B cell (primary cell): ENCODE data around the gene EXOSC10. TPM values are rescaled to one million over a fixed set of nuclear protein-coding genes. Genes with fewer than 3 reads are reported as not detected.

ENCODE experiments used
- ATAC-seq: fragments of 200-7000 bp; cut with Tn5 transposase; one replicate; pipeline ENCODE4 v1.10.0; 2021; ENCODE audit warnings: low read depth, mild to moderate bottlenecking, moderate number of reproducible peaks, moderate library complexity
- CTCF ChIA-PET: fragments of 350-600 bp; sonication (Branson Sonifier 250); formaldehyde crosslinking; loops from one replicate; lab custom pipeline; 2021; ENCODE audit warnings: antibody characterized with exemption, inconsistent platforms; lab: Charles Lee
- POLR2A ChIA-PET: fragments of 350-600 bp; sonication (Branson Sonifier 250); formaldehyde crosslinking; loops from one replicate; lab custom pipeline; 2021; ENCODE audit warnings: antibody characterized with exemption; lab: Charles Lee
- DNase-seq: peaks from one replicate; pipeline ENCODE4 v3.0.0; 2013
- H2AFZ ChIP-seq: 2 replicates; pipeline ENCODE4 v1.6.1; 2012; ENCODE audit warnings: mild to moderate bottlenecking, low read depth, low read length; ENCODE audit not compliant: insufficient read depth, poor library complexity, severe bottlenecking
- H3K27ac ChIP-seq, 2 donors: 1 replicate in 1 of 2; 2 replicates in 1 of 2; pipeline ENCODE4 v1.5.1; 2012 to 2013; ENCODE audit warnings: low read length in 2 of 2, mild to moderate bottlenecking in 2 of 2, moderate library complexity in 1 of 2
- H3K27me3 ChIP-seq, 4 experiments: fragments of 200-600 bp in 1 of 4; sonication (generic) in 1 of 4; replicated peaks in 1 of 4; 1 replicate in 2 of 4; 2 replicates in 2 of 4; pipeline versions ENCODE4 v1.6.1 to v1.7.0; 2013 to 2016; ENCODE audit warnings: low read length in 3 of 4, mild to moderate bottlenecking in 2 of 4, mixed read lengths in 1 of 4, moderate library complexity in 1 of 4; ENCODE audit not compliant: insufficient read depth in 4 of 4, control insufficient read depth in 3 of 4; ENCODE audit errors: control extremely low read depth in 1 of 4
- H3K36me3 ChIP-seq, 2 experiments: replicated peaks in 1 of 2; 1 replicate in 1 of 2; 2 replicates in 1 of 2; pipeline versions ENCODE4 v1.6.1 to v1.7.1; 2013; ENCODE audit warnings: low read length in 1 of 2; ENCODE audit not compliant: insufficient read depth in 2 of 2, control insufficient read depth in 1 of 2; ENCODE audit errors: control extremely low read depth in 1 of 2, extremely low read depth in 1 of 2
- H3K4me1 ChIP-seq, 2 donors: fragments of 200-600 bp in 1 of 2; sonication (generic) in 1 of 2; 1 replicate in 1 of 2; 2 replicates in 1 of 2; pipeline versions ENCODE4 v1.5.1 to v1.6.1; 2013 to 2017; ENCODE audit warnings: low read length in 2 of 2; ENCODE audit not compliant: control insufficient read depth in 2 of 2, insufficient read depth in 2 of 2
- H3K4me2 ChIP-seq: replicated peaks from 2 replicates; pipeline ENCODE3; 2012; ENCODE audit warnings: mild to moderate bottlenecking, low read depth, low read length; ENCODE audit not compliant: poor library complexity, severe bottlenecking
- H3K4me3 ChIP-seq, 5 experiments: fragments of 200-600 bp in 1 of 5; sonication (generic) in 1 of 5; 1 replicate in 3 of 5; 2 replicates in 2 of 5; pipeline versions ENCODE4 v1.5.1 to v1.7.0; 2011 to 2016; ENCODE audit warnings: low read length in 4 of 5, mild to moderate bottlenecking in 4 of 5, low read depth in 2 of 5, control low read depth in 1 of 5, moderate library complexity in 1 of 5; ENCODE audit not compliant: insufficient read depth in 1 of 5; ENCODE audit errors: control extremely low read depth in 1 of 5, extremely low read depth in 1 of 5
- H3K79me2 ChIP-seq: fragments of 200-600 bp; sonication (generic); one replicate; pipeline ENCODE4 v1.6.0; 2016; ENCODE audit warnings: low read length; ENCODE audit not compliant: control insufficient read depth, insufficient read depth
- H3K9ac ChIP-seq: fragments of 200-600 bp; sonication (generic); 2 replicates; pipeline ENCODE4 v1.6.1; 2017; ENCODE audit warnings: mild to moderate bottlenecking, low read length, moderate library complexity
- H3K9me3 ChIP-seq, 3 donors: one replicate each; pipeline versions ENCODE4 v1.6.1 to v1.7.1; 2013; ENCODE audit warnings: low read length in 2 of 3; ENCODE audit not compliant: control insufficient read depth in 2 of 3, insufficient read depth in 1 of 3; ENCODE audit errors: control extremely low read depth in 1 of 3
- H4K20me1 ChIP-seq: 2 replicates; pipeline ENCODE4 v1.6.0; 2012; ENCODE audit warnings: mild to moderate bottlenecking, low read length; ENCODE audit not compliant: insufficient read depth, control insufficient read depth, poor library complexity, severe bottlenecking
- H3K27ac Mint-ChIP-seq: one replicate; pipeline ENCODE4 v1.8.0; 2021; ENCODE audit warnings: mixed read lengths
- H3K27me3 Mint-ChIP-seq: one replicate; pipeline ENCODE4 v1.8.0; 2021; ENCODE audit warnings: mixed read lengths
- H3K4me1 Mint-ChIP-seq: one replicate; pipeline ENCODE4 v1.8.0; 2021; ENCODE audit warnings: mixed read lengths
- H3K4me3 Mint-ChIP-seq: one replicate; pipeline ENCODE4 v1.8.0; 2021; ENCODE audit warnings: mixed read lengths
- H3K9me3 Mint-ChIP-seq: one replicate; pipeline ENCODE4 v1.8.0; 2022; ENCODE audit warnings: mixed read lengths; ENCODE audit not compliant: insufficient read depth
- CTCF ChIP-seq: fragments of 200-600 bp; IDR thresholded peaks from one replicate; pipeline ENCODE4 v1.8.0; 2022; ENCODE audit warnings: antibody characterized with exemption, mild to moderate bottlenecking
- EZH2 ChIP-seq: IDR thresholded peaks from 2 replicates; pipeline ENCODE4 v1.6.1; 2012; ENCODE audit warnings: borderline replicate concordance, low read depth, mild to moderate bottlenecking, moderate library complexity, low read length; ENCODE audit not compliant: insufficient read depth, poor library complexity, severe bottlenecking
- WGBS: methylation state at CpG from one replicate; pipeline ENCODE4 v1.1.5; 2013; ENCODE audit warnings: missing lambda C conversion rate; ENCODE audit not compliant: insufficient coverage; 5-methylcytosine and 5-hydroxymethylcytosine counted together
- intact Hi-C: fragments of 100-400 bp; cut with micrococcal nuclease; formaldehyde crosslinking; loops from one replicate; pipeline ENCODE4 v1.10.0; 2022
- polyA plus RNA-seq: library from polyadenylated mRNA; depleted of rRNA; stranded (reverse); fragments of >200 nt; gene quantifications from 2 replicates; pipeline ENCODE4 v1.2.3, GENCODE V29; 2012
- total RNA-seq, 2 donors: library from RNA; stranded (reverse); fragments of 120-200 nt in 1 of 2; gene quantifications; 1 replicate in 1 of 2; 2 replicates in 1 of 2; pipeline versions ENCODE4 v1.2.3 to v1.2.4, GENCODE V29; 2013 to 2022

Gene EXOSC10
- total and polyA plus RNA-seq, 2 donors (not counting 1 experiment from before 2014, with no cell fraction given), result 83.4 to 119 TPM

GRCh38 chr1:11059155-11059967 lies 40.3 kb downstream of the EXOSC10 start:
- peak overlapping the region; percentile 85 for H3K9ac ChIP-seq
- intact Hi-C loops, result no loop called here
- peaks cover 28% of the 10 kb centered on the region for H3K79me2 ChIP-seq
- H3K9me3 ChIP-seq, result no peaks in the 10 kb centered on the region
- H3K4me3 ChIP-seq, result peak overlapping the region in 4 of 5 experiments; percentile 54 to 84 (median 74)
- H3K27me3 ChIP-seq, result no peaks in the 10 kb centered on the region
- peak overlapping the region; percentile 99 for H3K4me2 ChIP-seq
- H4K20me1 ChIP-seq, result peaks cover 10% of the 10 kb centered on the region
- TF ChIP-seq EZH2, result no peak
- no peak for TF ChIP-seq CTCF
- H3K9me3 Mint-ChIP-seq, result no peaks in the 10 kb centered on the region
- peak overlapping the region; percentile 88 for H2AFZ ChIP-seq
- H3K4me3 Mint-ChIP-seq, result peak overlapping the region; percentile 91
- DNase-seq (peak; percentile 26), ATAC-seq (no peak)
- no peaks in the 10 kb centered on the region for H3K27me3 Mint-ChIP-seq
- H3K4me1 Mint-ChIP-seq, result peaks cover 25% of the 10 kb centered on the region
- peak overlapping the region in 1 of 2 donors; percentile 65 for H3K27ac ChIP-seq
- WGBS, result 4% methylated on average over 69 of the region's 72 CpGs
- peaks cover 16 to 19% of the 10 kb centered on the region in 2 donors for H3K4me1 ChIP-seq
- POLR2A ChIA-PET, result interaction anchor here (1.5 to 2.2 kb wide), 2 partner anchors 22 to 40 kb away, joined by 5 to 6 read pairs; partner anchors contain the start of gene EXOSC10
- CTCF ChIA-PET, result interaction anchor here (1.6 to 3.0 kb wide), 2 partner anchors 21 to 40 kb away, joined by 4 to 22 read pairs; partner anchors contain the start of gene EXOSC10
- H3K27ac Mint-ChIP-seq, result peak overlapping the region; percentile 83
- H3K36me3 ChIP-seq, result peaks cover 0 to 9% of the 10 kb centered on the region in 2 experiments
